K562 (cell line): ENCODE data around the gene ONECUT1. TPM values are rescaled to one million over a fixed set of nuclear protein-coding genes. Genes with fewer than 3 reads are reported as not detected.
"Not testable (repeated sequence)": the region's sequence is repeated elsewhere in the genome, so short reads cannot be mapped to it uniquely, and the experiment has no call there.

ENCODE experiments used
- ATAC-seq: fragments of 200-7000 bp; cut with Tn5 transposase; 3 replicates; pipeline ENCODE4 v1.9.1; 2020; ENCODE audit warnings: moderate library complexity
- BruUV-seq: library from RNA; stranded (reverse); fragments of 400-500 nt; replicated peaks from 2 replicates; lab custom pipeline; 2021; lab: Mats Ljungman, UMichigan
- CTCF ChIA-PET: fragments of 300-600 bp; formaldehyde crosslinking; extraction: SDS; loops from one replicate; lab custom pipeline; 2021; ENCODE audit warnings: low intra/inter-chr PET ratio; lab: Yijun Ruan, JAX
- POLR2A ChIA-PET: fragments of 300-600, 350-650 bp; sonication (Branson Sonifier 250); formaldehyde crosslinking; extraction: SDS; loops from one replicate; lab custom pipeline; 2021; ENCODE audit warnings: antibody characterized with exemption, inconsistent platforms; lab: Yijun Ruan, JAX
- DNase-seq, 4 experiments: peaks; one replicate each; pipeline versions ENCODE4 v3.0.0 to v3.0.0-alpha.2; 2011 to 2018; ENCODE audit warnings: low spot score in 3 of 4, mixed read lengths in 3 of 4; ENCODE audit errors: extremely low read depth in 1 of 4
- FAIRE-seq: peaks from 2 replicates; lab custom pipeline; 2011; peaks lifted over from hg19 to GRCh38; lab: Jason Lieb, UNC
- H2AFZ ChIP-seq: 2 replicates; pipeline ENCODE4 v1.6.0; 2011; ENCODE audit warnings: low read depth, low read length, control low read depth, inconsistent platforms
- H3K27ac ChIP-seq: fragments of 200-600 bp; 3 replicates; pipeline ENCODE4 v1.8.0; 2011; ENCODE audit warnings: low read depth, mild to moderate bottlenecking, control low read depth, inconsistent platforms, low read length, moderate library complexity, mixed read lengths; ENCODE audit errors: extremely low read depth
- H3K27me3 ChIP-seq, 2 experiments: fragments of 300-600 bp in 1 of 2; 2 replicates in 1 of 2; 3 replicates in 1 of 2; pipeline versions ENCODE4 v1.6.0 to v1.8.0; 2011; ENCODE audit warnings: inconsistent platforms in 2 of 2, low read length in 2 of 2, mild to moderate bottlenecking in 1 of 2, mixed read lengths in 1 of 2, moderate library complexity in 1 of 2; ENCODE audit not compliant: control insufficient read depth in 2 of 2, insufficient read depth in 2 of 2
- H3K36me3 ChIP-seq: fragments of 300-600 bp; 3 replicates; pipeline ENCODE4 v1.8.0; 2011; ENCODE audit warnings: mild to moderate bottlenecking, low read length, inconsistent platforms; ENCODE audit not compliant: control insufficient read depth, insufficient read depth
- H3K4me1 ChIP-seq, 2 experiments: fragments of 200-600 bp in 1 of 2; replicated peaks in 1 of 2; 2 replicates in 1 of 2; 3 replicates in 1 of 2; pipeline versions ENCODE4 v1.5.1 to v1.8.0; 2011; ENCODE audit warnings: inconsistent platforms in 2 of 2, low read length in 2 of 2, mild to moderate bottlenecking in 1 of 2, mixed read lengths in 1 of 2, moderate library complexity in 1 of 2; ENCODE audit not compliant: control insufficient read depth in 2 of 2, insufficient read depth in 2 of 2
- H3K4me2 ChIP-seq: 2 replicates; pipeline ENCODE4 v1.6.1; 2011; ENCODE audit warnings: low read length, control low read depth, inconsistent platforms, mixed read lengths; ENCODE audit not compliant: insufficient read depth
- H3K4me3 ChIP-seq: fragments of 200-600 bp; sonication (generic), shearing (Covaris generic); 2 replicates; pipeline ENCODE4 v1.5.1; 2016; ENCODE audit warnings: control low read depth, inconsistent platforms
- H3K79me2 ChIP-seq: fragments of 200-600 bp; 3 replicates; pipeline ENCODE4 v1.8.0; 2011; ENCODE audit warnings: low read length, inconsistent platforms; ENCODE audit not compliant: control insufficient read depth, insufficient read depth
- H3K9ac ChIP-seq, 2 experiments: 2 replicates each; pipeline versions ENCODE4 v1.6.0 to v1.6.1; 2011; ENCODE audit warnings: low read depth in 2 of 2, low read length in 2 of 2, control low read depth in 1 of 2, inconsistent platforms in 1 of 2, mild to moderate bottlenecking in 1 of 2, mixed read lengths in 1 of 2; ENCODE audit not compliant: insufficient read depth in 1 of 2
- H3K9me1 ChIP-seq: one replicate; pipeline ENCODE4 v1.6.0; 2011; ENCODE audit warnings: inconsistent platforms, mild to moderate bottlenecking, low read length, moderate library complexity; ENCODE audit not compliant: control insufficient read depth, insufficient read depth
- H3K9me3 ChIP-seq: replicated peaks from 2 replicates; pipeline ENCODE4 v1.5.1; 2011; ENCODE audit warnings: low read depth, low read length, inconsistent platforms; ENCODE audit not compliant: control insufficient read depth, insufficient read depth
- H4K20me1 ChIP-seq: replicated peaks from 2 replicates; pipeline ENCODE4 v1.6.1; 2011; ENCODE audit warnings: low read length, inconsistent platforms, mixed read lengths; ENCODE audit not compliant: control insufficient read depth, insufficient read depth
- NELFE ChIP-seq: IDR thresholded peaks from 2 replicates; pipeline ENCODE4 v1.6.1; 2011; ENCODE audit warnings: mild to moderate bottlenecking; ENCODE audit not compliant: insufficient read depth, insufficient read length
- SAFB2 ChIP-seq: fragments of 200-400 bp; formaldehyde crosslinking; IDR thresholded peaks from 2 replicates; pipeline ENCODE4 v1.6.1; 2018; ENCODE audit warnings: borderline replicate concordance, low read length, low read depth, moderate library complexity; ENCODE audit not compliant: severe bottlenecking
- SMAD2 ChIP-seq: fragments of 150-350 bp; IDR thresholded peaks from 2 replicates; pipeline ENCODE4 v1.6.1; 2014; ENCODE audit warnings: low read depth, mild to moderate bottlenecking, low read length
- WGBS: fragments of 100-300 bp; shearing (Covaris generic); methylation state at CpG from one replicate; pipeline ENCODE4 v1.1.6; 2016; ENCODE audit warnings: low coverage, mixed read lengths; ENCODE audit not compliant: insufficient coverage; ENCODE audit errors: missing lambda C conversion rate; 5-methylcytosine and 5-hydroxymethylcytosine counted together
- in situ Hi-C: fragments of 300-500 bp; cut with MboI; formaldehyde crosslinking; loops from 4 replicates; pipeline ENCODE4 v1.15.0; 2018; ENCODE audit warnings: inconsistent platforms, mixed read lengths
- intact Hi-C: fragments of 100-400 bp; cut with micrococcal nuclease; formaldehyde crosslinking; loops from 2 replicates; pipeline ENCODE4 v1.14.2; 2022
- polyA plus RNA-seq, 8 experiments: library from polyadenylated mRNA; depleted of rRNA in 4 of 8; stranded (reverse) in 5 of 8; unstranded in 3 of 8; fragments of >200 nt; fragmentation: Nextera tagmentation in 2 of 8; fragmentation: Illumina TruSeq in 1 of 8; extraction: Ambion mirVana in 2 of 8; extraction: Trizol in 1 of 8; gene quantifications; 2 replicates each; pipeline versions ENCODE4 v1.2.1 to v1.2.3, GENCODE V29; 2011 to 2014; ENCODE audit warnings: inconsistent platforms in 1 of 8, missing spikeins in 1 of 8
- total RNA-seq, 7 experiments: library from RNA; depleted of rRNA in 6 of 7; stranded (reverse); fragments of >200 nt in 6 of 7; fragmentation: Illumina TruSeq in 2 of 7; extraction: Trizol in 2 of 7; gene quantifications; 2 replicates each; pipeline versions ENCODE4 v1.2.1 to v1.2.3, GENCODE V29; 2011 to 2021; ENCODE audit warnings: low replicate concordance in 1 of 7
- TF ChIP-seq, protein P1 (sequence below): fragments of 250-450 bp; sonication (Bioruptor Pico); IDR thresholded peaks from 2 replicates; pipeline ENCODE4 v1.4.0; 2020
- TF ChIP-seq, protein P2 (sequence below): fragments of 450-650 bp; formaldehyde crosslinking; IDR thresholded peaks from 2 replicates; pipeline ENCODE4 v1.4.0; 2020; ENCODE audit warnings: mild to moderate bottlenecking, mixed read lengths

The ONECUT1 gene
- total and polyA plus RNA-seq, 9 of the 15 experiments (the other 6 are each of a cell fraction or from before 2014, with no cell fraction given) = not detected

DNA sequence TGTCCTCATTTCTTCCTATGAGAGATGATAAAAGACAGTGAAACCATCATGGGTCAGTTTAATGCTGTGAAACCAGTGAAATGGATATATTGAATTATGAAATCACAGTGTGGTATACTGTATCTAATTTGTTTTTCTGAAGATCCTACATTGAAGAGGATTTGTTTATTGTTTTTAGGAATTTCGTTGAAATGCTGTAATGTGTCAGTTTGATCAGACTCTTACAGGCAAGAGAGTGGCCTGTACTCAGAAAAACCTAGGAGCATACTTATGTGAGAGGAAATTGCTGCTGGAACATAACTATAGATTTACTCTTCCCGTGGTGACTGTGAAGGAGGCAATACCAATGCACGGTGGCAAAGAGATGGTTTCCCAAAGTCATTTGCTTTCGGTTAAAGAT is 29.1 kb upstream of the ONECUT1 start (continued):
- TF ChIP-seq, protein P1, sequence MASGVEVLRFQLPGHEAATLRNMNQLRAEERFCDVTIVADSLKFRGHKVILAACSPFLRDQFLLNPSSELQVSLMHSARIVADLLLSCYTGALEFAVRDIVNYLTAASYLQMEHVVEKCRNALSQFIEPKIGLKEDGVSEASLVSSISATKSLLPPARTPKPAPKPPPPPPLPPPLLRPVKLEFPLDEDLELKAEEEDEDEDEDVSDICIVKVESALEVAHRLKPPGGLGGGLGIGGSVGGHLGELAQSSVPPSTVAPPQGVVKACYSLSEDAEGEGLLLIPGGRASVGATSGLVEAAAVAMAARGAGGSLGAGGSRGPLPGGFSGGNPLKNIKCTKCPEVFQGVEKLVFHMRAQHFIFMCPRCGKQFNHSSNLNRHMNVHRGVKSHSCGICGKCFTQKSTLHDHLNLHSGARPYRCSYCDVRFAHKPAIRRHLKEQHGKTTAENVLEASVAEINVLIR = no peak
- TF ChIP-seq, protein P2, sequence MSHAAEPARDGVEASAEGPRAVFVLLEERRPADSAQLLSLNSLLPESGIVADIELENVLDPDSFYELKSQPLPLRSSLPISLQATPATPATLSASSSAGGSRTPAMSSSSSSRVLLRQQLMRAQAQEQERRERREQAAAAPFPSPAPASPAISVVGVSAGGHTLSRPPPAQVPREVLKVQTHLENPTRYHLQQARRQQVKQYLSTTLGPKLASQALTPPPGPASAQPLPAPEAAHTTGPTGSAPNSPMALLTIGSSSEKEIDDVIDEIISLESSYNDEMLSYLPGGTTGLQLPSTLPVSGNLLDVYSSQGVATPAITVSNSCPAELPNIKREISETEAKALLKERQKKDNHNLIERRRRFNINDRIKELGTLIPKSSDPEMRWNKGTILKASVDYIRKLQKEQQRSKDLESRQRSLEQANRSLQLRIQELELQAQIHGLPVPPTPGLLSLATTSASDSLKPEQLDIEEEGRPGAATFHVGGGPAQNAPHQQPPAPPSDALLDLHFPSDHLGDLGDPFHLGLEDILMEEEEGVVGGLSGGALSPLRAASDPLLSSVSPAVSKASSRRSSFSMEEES (CRISPR knock-in tag) = no peak
- TF ChIP-seq SAFB2 = no peak
- no peak for TF ChIP-seq SMAD2
- TF ChIP-seq NELFE = no peak

DNA sequence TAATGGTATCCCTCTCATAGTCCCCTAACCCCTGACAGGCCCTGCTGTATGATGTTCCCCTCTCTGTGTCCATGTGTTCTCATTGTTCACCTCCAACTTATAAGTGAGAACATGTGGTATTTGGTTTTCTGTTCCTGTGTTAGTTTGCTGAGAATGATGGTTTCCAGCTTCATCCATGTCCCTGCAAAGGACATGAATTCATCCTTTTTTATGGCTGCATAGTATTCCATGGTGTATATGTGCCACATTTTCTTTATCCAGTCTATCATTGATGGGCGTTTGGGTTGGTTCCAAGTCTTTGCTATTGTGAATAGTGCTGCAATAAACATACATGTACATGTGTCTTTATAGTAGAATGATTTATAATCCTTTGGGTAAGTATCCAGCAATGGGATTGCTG is 25.8 kb upstream of the ONECUT1 start:
- POLR2A ChIA-PET, in situ Hi-C loops, H4K20me1 ChIP-seq, H3K36me3 ChIP-seq, H3K4me1 ChIP-seq, FAIRE-seq, ATAC-seq, H3K9me3 ChIP-seq, H2AFZ ChIP-seq, H3K9ac ChIP-seq, DNase-seq, H3K4me2 ChIP-seq, H3K27ac ChIP-seq, BruUV-seq, H3K9me1 ChIP-seq, intact Hi-C loops, CTCF ChIA-PET, H3K27me3 ChIP-seq, H3K4me3 ChIP-seq, H3K79me2 ChIP-seq: not testable (repeated sequence)
- WGBS = no CpG with 5 or more reads among the region's 1 CpG
